ENCODE measurements around the gene HOMER3. TPM values are rescaled to one million over a fixed set of nuclear protein-coding genes. Genes with fewer than 3 reads are reported as not detected.

Gene HOMER3
- total RNA-seq, 2 experiments from 2014 or later = 1.0 to 1.3 TPM

- ChIA-PET CTCF (no interaction called here), POLR2A (interaction anchor here (0.7 kb wide), 1 partner anchor 257 kb away, joined by 8 read pairs; no protein-coding TSS in a partner anchor)
These were observed 45.1 kb downstream of the HOMER3 start, which contains the start of gene CERS1 for GRCh38 chr19:18895824-18896341. Gene CERS1, minus strand, starts transcription at chr19:18896158. Its CDS starts 86 bp downstream, at chr19:18896072.

DNA sequence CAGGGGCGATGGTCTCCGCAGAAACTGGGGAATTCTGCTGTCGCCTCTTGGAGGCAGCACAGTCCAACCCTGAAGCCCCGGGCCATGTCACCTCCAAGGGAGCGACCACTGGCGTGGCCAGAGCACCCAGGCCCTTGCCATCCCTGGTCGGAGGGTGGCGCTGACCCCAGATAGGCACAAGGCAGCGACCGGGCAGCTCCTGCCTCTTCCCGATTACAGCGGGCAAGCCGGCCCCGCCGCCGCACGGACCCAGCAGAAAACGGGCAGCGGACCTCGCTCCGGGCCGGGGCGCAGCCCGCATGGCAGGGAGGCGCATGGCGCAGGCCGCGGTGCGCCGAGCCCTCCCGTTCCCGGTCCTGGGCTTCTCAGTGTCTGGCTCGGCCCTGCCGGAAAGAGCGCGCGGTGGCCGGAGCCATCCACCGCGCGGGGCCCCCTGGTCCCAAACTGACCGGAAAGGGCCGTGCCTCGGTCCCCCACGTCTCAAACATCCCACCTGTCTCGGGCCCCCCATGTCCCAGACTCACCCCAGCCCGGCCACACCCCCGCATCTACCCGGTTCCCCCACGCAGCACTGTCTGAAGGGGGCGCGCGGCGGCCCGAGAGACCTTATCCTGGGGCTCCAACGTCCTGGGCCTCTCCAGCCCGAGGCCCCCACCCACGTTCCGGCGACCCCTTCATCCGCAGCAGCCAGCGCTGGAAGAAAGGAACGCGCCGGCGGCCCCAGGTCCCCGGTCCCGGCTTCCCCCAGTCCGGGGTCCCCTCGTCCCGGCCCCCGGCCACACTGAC, 45.8 kb downstream of the HOMER3 start:
- ChIA-PET CTCF (interaction anchor here (0.7 kb wide), 1 partner anchor 117 kb away, joined by 3 read pairs; no protein-coding TSS in a partner anchor), POLR2A (no interaction called here)

GRCh38 chr19:18894254-18895037, 46.6 kb downstream of the HOMER3 start:
- CTCF ChIA-PET = interaction anchor here (0.7 kb wide), 1 partner anchor 116 kb away, joined by 3 read pairs; no protein-coding TSS in a partner anchor
- POLR2A ChIA-PET = no interaction called here

DNA sequence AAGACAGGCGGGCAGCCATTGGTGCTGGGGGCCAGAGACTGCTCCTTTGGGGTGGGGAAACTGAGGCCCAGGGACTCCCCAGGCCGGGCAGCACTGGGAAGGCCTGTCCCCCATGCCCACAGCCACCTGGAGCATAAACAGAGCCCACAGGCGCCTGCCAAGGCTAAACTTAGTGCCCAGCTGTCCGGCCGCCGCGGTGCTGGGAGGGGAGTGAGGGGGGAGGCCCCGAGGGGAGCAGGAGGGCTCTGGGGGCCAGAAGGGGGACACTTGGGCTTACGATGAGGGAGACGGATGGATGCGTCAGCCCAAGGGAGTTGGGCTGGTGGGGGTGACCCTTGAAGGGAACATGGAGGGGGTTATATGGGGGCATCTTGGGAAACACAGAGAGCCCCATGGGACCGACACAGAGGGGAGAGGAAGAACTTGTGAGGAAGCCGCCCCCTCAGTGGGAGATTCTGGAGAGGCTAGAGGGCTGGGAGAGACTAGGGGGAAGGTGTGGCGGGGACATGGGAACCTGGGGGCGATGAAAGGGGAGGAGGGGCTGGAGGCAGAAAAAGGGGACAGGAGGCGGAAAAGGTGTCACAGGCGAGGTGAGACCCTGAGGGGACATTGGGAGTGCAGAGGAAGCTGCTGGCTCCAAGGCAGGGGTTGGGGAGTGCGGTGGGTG, 47.3 kb downstream of the HOMER3 start:
- POLR2A ChIA-PET = interaction anchor here (0.6 kb wide), 1 partner anchor 39 kb away, joined by 3 read pairs; no protein-coding TSS in a partner anchor
- CTCF ChIA-PET = no interaction called here

- ChIA-PET POLR2A (no interaction called here), CTCF (no interaction called here)
These were observed 50.9 kb downstream of the HOMER3 start for GRCh38 chr19:18889949-18890745.

- POLR2A ChIA-PET = no interaction called here
These were observed 54.0 kb downstream of the HOMER3 start for GRCh38 chr19:18886972-18887371.

GRCh38 chr19:18883526-18884304, 57.3 kb downstream of the HOMER3 start:
- ChIA-PET CTCF (interaction anchor here (0.6 kb wide), 1 partner anchor 190 kb away, joined by 4 read pairs; no protein-coding TSS in a partner anchor), POLR2A (no interaction called here)

More at GRCh38 chr19:18886972-18887371, 54.0 kb downstream of the HOMER3 start:
- CTCF ChIA-PET = no interaction called here

GRCh38 chr19:18881491-18881890, 59.5 kb downstream of the HOMER3 start:
- CTCF ChIA-PET = no interaction called here
- POLR2A ChIA-PET = interaction anchor here (0.7 kb wide), 1 partner anchor 139 kb away, joined by 4 read pairs; no protein-coding TSS in a partner anchor

- ChIA-PET POLR2A (interaction anchor here (0.6 kb wide), 1 partner anchor 84 kb away, joined by 8 read pairs; no protein-coding TSS in a partner anchor), CTCF (interaction anchor here (0.6 to 0.9 kb wide), 2 partner anchors 24 to 166 kb away, joined by 3 read pairs; no protein-coding TSS in a partner anchor)
These were observed 61.2 kb downstream of the HOMER3 start for GRCh38 chr19:18879579-18880373.

Other genes starting within 250 kb of the HOMER3 start
- not detected for gene COMP, start 149.9 kb downstream of the HOMER3 start, total RNA-seq
- gene UPF1, start 109.3 kb downstream of the HOMER3 start, total RNA-seq = 10 to 100 TPM; 89.3 to 92.0 TPM
- under 1 TPM in 1 of 2 experiments, not detected in 1; 0.08 TPM for gene CERS1, start 45.1 kb downstream of the HOMER3 start, total RNA-seq
- gene COPE, start 21.8 kb downstream of the HOMER3 start, total RNA-seq = 100 to 1,000 TPM; 164 to 184 TPM
- gene DDX49, start 21.5 kb downstream of the HOMER3 start, total RNA-seq = 10 to 100 TPM; 82.1 to 91.0 TPM
- 10 to 100 TPM; 76.6 to 80.7 TPM for gene SUGP2, start 92.3 kb upstream of the HOMER3 start, total RNA-seq
- 10 to 100 TPM; 57.7 to 61.8 TPM for gene ARMC6, start 92.4 kb upstream of the HOMER3 start, total RNA-seq
- 10 to 100 TPM; 12.2 to 12.7 TPM for gene SLC25A42, start 122.8 kb upstream of the HOMER3 start, total RNA-seq
- gene TMEM161A, start 197.3 kb upstream of the HOMER3 start, total RNA-seq = 10 to 100 TPM; 30.4 to 33.6 TPM
- 1 to 10 TPM in 1 of 2 experiments, under 1 TPM in 1; 0.80 to 2.7 TPM for gene MEF2B, start 229.0 kb upstream of the HOMER3 start, total RNA-seq

Measured in activated CD8-positive, alpha-beta memory T cell treated with anti-CD3 and anti-CD28 coated beads for 36 hours (primary cell).